HepG2 (cell line): ENCODE results near the gene TH. TPM values are rescaled to one million over a fixed set of nuclear protein-coding genes. Genes with fewer than 3 reads are reported as not detected.

Experiments used
- AGO2 ChIP-seq: fragments of 200-400 bp; formaldehyde crosslinking; optimal IDR thresholded peaks from 2 replicates; pipeline ENCODE3; 2017; ENCODE audit warnings: mild to moderate bottlenecking, low read depth, low read length, moderate library complexity
- FOXC1 ChIP-seq: sonication (generic); formaldehyde crosslinking; IDR thresholded peaks from 2 replicates; pipeline ENCODE4 v1.8.0; 2022; ENCODE audit warnings: mild to moderate bottlenecking, missing genetic modification reagents, borderline replicate concordance
- HOXA9 ChIP-seq: sonication (generic); formaldehyde crosslinking; IDR thresholded peaks from 2 replicates; pipeline ENCODE4 v1.8.1; 2022; ENCODE audit warnings: missing genetic modification reagents, mild to moderate bottlenecking, moderate library complexity, borderline replicate concordance
- SOX5 ChIP-seq: IDR thresholded peaks from 2 replicates; pipeline ENCODE4 v1.6.1; 2016; ENCODE audit warnings: borderline replicate concordance
- YY1 ChIP-seq: IDR thresholded peaks from 2 replicates; pipeline ENCODE4 v1.6.1; 2011; ENCODE audit warnings: low read length, low read depth, moderate library complexity, mild to moderate bottlenecking; ENCODE audit not compliant: insufficient read depth, insufficient replicate concordance
- ZBTB26 ChIP-seq: IDR thresholded peaks from 2 replicates; pipeline ENCODE4 v1.6.1; 2016; ENCODE audit warnings: missing compliant biosample characterization, missing genetic modification reagents, borderline replicate concordance
- ZBTB33 ChIP-seq: sonication (generic); formaldehyde crosslinking; IDR thresholded peaks from 2 replicates; pipeline ENCODE4 v1.4.0; 2020; ENCODE audit warnings: missing genetic modification reagents
- ZFY ChIP-seq: sonication (generic); formaldehyde crosslinking; IDR thresholded peaks from 2 replicates; pipeline ENCODE4 v1.4.0; 2020; ENCODE audit warnings: missing genetic modification reagents
- ZNF296 ChIP-seq: sonication (generic); formaldehyde crosslinking; conservative IDR thresholded peaks from 2 replicates; pipeline ENCODE4 v1.5.0; 2020; ENCODE audit warnings: mild to moderate bottlenecking, missing genetic modification reagents
- ZNF326 ChIP-seq: sonication (generic); formaldehyde crosslinking; IDR thresholded peaks from 2 replicates; pipeline ENCODE4 v1.4.0; 2020; ENCODE audit warnings: missing genetic modification reagents, borderline replicate concordance
- ZNF329 ChIP-seq: sonication (generic); formaldehyde crosslinking; IDR thresholded peaks from 2 replicates; pipeline ENCODE4 v1.9.0; 2021; ENCODE audit warnings: low read depth, mild to moderate bottlenecking, missing genetic modification reagents
- ZNF577 ChIP-seq: sonication (generic); formaldehyde crosslinking; IDR thresholded peaks from 2 replicates; pipeline ENCODE4 v1.4.0; 2020; ENCODE audit warnings: mild to moderate bottlenecking, low read depth, missing genetic modification reagents, borderline replicate concordance
- ZNF720 ChIP-seq: sonication (generic); formaldehyde crosslinking; IDR thresholded peaks from 2 replicates; pipeline ENCODE4 v1.4.0; 2020; ENCODE audit warnings: missing genetic modification reagents
- polyA plus RNA-seq, 8 experiments: library from polyadenylated mRNA; depleted of rRNA in 3 of 8; stranded (reverse) in 7 of 8; unstranded in 1 of 8; fragments of >200 nt; fragmentation: Illumina TruSeq in 4 of 8; extraction: Trizol in 4 of 8; gene quantifications; 2 replicates each; pipeline versions ENCODE4 v1.2.1 to v1.2.3, GENCODE V29; 2011 to 2016; ENCODE audit warnings: low read depth in 4 of 8, missing spikeins in 1 of 8, mixed read lengths in 1 of 8; ENCODE audit not compliant: insufficient read depth in 1 of 8
- total RNA-seq, 5 experiments: library from RNA; depleted of rRNA; stranded (reverse); fragments of >200 nt; fragmentation: Illumina TruSeq; extraction: Trizol; gene quantifications; 2 replicates each; pipeline ENCODE4 v1.2.3, GENCODE V29; 2016; ENCODE audit warnings: low read depth in 1 of 5
- TF ChIP-seq, protein P1 (sequence below): IDR thresholded peaks from 2 replicates; pipeline ENCODE4 v1.6.1; 2016; ENCODE audit warnings: mild to moderate bottlenecking

TH gene
- total and polyA plus RNA-seq, 2 of the 13 experiments (the other 11 are each of a cell fraction or from before 2014, with no cell fraction given): 0.36 TPM; not detected in 1

DNA sequence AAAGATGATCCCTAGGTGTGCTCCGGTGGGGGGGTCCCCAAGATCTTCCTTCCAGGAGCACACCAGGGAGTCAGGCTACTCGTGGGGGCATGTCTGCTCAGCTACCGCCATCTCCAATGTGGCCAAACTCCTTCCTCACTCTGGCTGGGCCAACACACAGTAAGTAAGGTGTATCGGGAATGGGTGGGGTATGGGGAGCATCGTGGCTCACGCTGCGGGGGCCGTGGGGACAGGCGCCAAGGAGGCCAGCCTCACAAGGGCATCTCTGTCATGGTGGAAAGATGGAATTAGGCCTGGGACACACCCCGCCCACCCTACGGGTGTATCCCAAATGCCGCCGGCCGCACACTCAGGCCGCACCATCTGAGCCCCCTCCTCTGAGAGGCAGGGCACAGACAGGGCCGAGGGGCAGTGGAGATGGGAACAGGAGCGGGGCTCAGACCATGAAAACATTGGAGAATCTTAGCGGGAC is 40.7 kb downstream of the TH start (continued):
- TF ChIP-seq ZBTB33 (peak; percentile 79; the same call in 1 of the 2 replicates), ZNF720 (CRISPR knock-in tag) (no peak), FOXC1 (CRISPR knock-in tag) (0 out of 2 replicates have a peak, but pooled peaks have one; percentile 56), ZNF577 (no peak), HOXA9 (CRISPR knock-in tag) (0 out of 2 replicates have a peak, but pooled peaks have one; percentile 21), ZNF329 (peak; percentile 15; the same call in 1 of the 2 replicates), ZNF296 (CRISPR knock-in tag) (no peak), SOX5 (peak; percentile 23; the same call in 1 of the 2 replicates), AGO2 (no peak), ZBTB26 (CRISPR knock-in tag) (0 out of 2 replicates have a peak, but pooled peaks have one; percentile 38), YY1 (peak; percentile 7), ZNF326 (CRISPR knock-in tag) (0 out of 2 replicates have a peak, but pooled peaks have one; percentile 50), ZFY (peak; percentile 2; the same call in 1 of the 2 replicates)
- TF ChIP-seq, protein P1, sequence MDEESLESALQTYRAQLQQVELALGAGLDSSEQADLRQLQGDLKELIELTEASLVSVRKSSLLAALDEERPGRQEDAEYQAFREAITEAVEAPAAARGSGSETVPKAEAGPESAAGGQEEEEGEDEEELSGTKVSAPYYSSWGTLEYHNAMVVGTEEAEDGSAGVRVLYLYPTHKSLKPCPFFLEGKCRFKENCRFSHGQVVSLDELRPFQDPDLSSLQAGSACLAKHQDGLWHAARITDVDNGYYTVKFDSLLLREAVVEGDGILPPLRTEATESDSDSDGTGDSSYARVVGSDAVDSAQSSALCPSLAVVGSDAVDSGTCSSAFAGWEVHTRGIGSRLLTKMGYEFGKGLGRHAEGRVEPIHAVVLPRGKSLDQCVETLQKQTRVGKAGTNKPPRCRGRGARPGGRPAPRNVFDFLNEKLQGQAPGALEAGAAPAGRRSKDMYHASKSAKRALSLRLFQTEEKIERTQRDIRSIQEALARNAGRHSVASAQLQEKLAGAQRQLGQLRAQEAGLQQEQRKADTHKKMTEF: peak; percentile 21; the same call in 1 of the 2 replicates
